ENCODE measurements around the gene ANKS6. TPM values are rescaled to one million over a fixed set of nuclear protein-coding genes. Genes with fewer than 3 reads are reported as not detected.

Gene ANKS6
- polyA plus RNA-seq, 1 donor from 2014 or later: 16.6 TPM

GRCh38 chr9:98842510-98842909, 46.2 kb upstream of the ANKS6 start:
- Histone ChIP-seq H3K36me3 (ENCODE audit: insufficient read depth, low read length) (no peaks in the 10 kb centered on the region), H3K27ac (ENCODE audit: low read length) (no peak overlapping the region), H3K9me3 (ENCODE audit: low read length) (no peaks in the 10 kb centered on the region), H3K4me2 (ENCODE audit: low read length) (no peak overlapping the region), H3K4me3 (ENCODE audit: low read length) (no peak overlapping the region), H3F3A (ENCODE audit: insufficient read depth, low read length, poor library complexity, severe bottlenecking) (no peaks in the 10 kb centered on the region), H3K9me2 (ENCODE audit: insufficient read depth, low read length) (no peaks in the 10 kb centered on the region), H3K9ac (ENCODE audit: low read length) (no peak overlapping the region), H3K27me3 (ENCODE audit: insufficient read depth, low read depth, low read length) (no peaks in the 10 kb centered on the region), H4K20me1 (ENCODE audit: insufficient read depth) (no peaks in the 10 kb centered on the region), H2AFZ (ENCODE audit: low read depth, low read length) (no peak overlapping the region), H3K79me2 (replicated peaks; ENCODE audit: insufficient read depth, low read length) (no peaks in the 10 kb centered on the region)
- TF ChIP-seq REST (IDR thresholded peaks at IDR 0.05; ENCODE audit: borderline replicate concordance) (no peak), TAF1 (IDR thresholded peaks at IDR 0.05; ENCODE audit: low read depth) (no peak), MXI1 (conservative IDR thresholded peaks at IDR 0.05; ENCODE audit: poor library complexity, severe bottlenecking) (no peak), CTCF (IDR thresholded peaks at IDR 0.05; ENCODE audit: poor library complexity, severe bottlenecking) (no peak), EP300 (conservative IDR thresholded peaks at IDR 0.05; ENCODE audit: poor library complexity, severe bottlenecking) (no peak), SMC3 (conservative IDR thresholded peaks at IDR 0.05; ENCODE audit: poor library complexity) (no peak), RAD21 (conservative IDR thresholded peaks at IDR 0.05) (no peak), EZH2 (IDR thresholded peaks at IDR 0.05; ENCODE audit: borderline replicate concordance, insufficient read depth, low read length, poor library complexity, severe bottlenecking) (no peak), POLR2AphosphoS5 (IDR thresholded peaks at IDR 0.05) (no peak)

- H3K27ac ChIP-seq (ENCODE audit: low read length): no peak overlapping the region
- TF ChIP-seq SMC3 (conservative IDR thresholded peaks at IDR 0.05; ENCODE audit: poor library complexity) (no peak), REST (IDR thresholded peaks at IDR 0.05; ENCODE audit: borderline replicate concordance) (no peak), EZH2 (IDR thresholded peaks at IDR 0.05; ENCODE audit: borderline replicate concordance, insufficient read depth, low read length, poor library complexity, severe bottlenecking) (no peak), MXI1 (conservative IDR thresholded peaks at IDR 0.05; ENCODE audit: poor library complexity, severe bottlenecking) (no peak), CTCF (IDR thresholded peaks at IDR 0.05; ENCODE audit: poor library complexity, severe bottlenecking) (no peak), RAD21 (conservative IDR thresholded peaks at IDR 0.05) (no peak), POLR2AphosphoS5 (IDR thresholded peaks at IDR 0.05) (no peak), EP300 (conservative IDR thresholded peaks at IDR 0.05; ENCODE audit: poor library complexity, severe bottlenecking) (no peak), TAF1 (IDR thresholded peaks at IDR 0.05; ENCODE audit: low read depth) (no peak)
These were observed 43.4 kb upstream of the ANKS6 start for GRCh38 chr9:98839724-98840123.

More at GRCh38 chr9:98839724-98840123, 43.4 kb upstream of the ANKS6 start:
- Histone ChIP-seq H3K36me3 (ENCODE audit: insufficient read depth, low read length) (no peaks in the 10 kb centered on the region), H3K27me3 (ENCODE audit: insufficient read depth, low read depth, low read length) (no peaks in the 10 kb centered on the region), H3K79me2 (replicated peaks; ENCODE audit: insufficient read depth, low read length) (no peaks in the 10 kb centered on the region), H3K9me3 (ENCODE audit: low read length) (no peaks in the 10 kb centered on the region), H4K20me1 (ENCODE audit: insufficient read depth) (no peaks in the 10 kb centered on the region), H3K9ac (ENCODE audit: low read length) (no peak overlapping the region), H3F3A (ENCODE audit: insufficient read depth, low read length, poor library complexity, severe bottlenecking) (no peaks in the 10 kb centered on the region), H3K4me3 (ENCODE audit: low read length) (no peak overlapping the region), H3K4me2 (ENCODE audit: low read length) (no peak overlapping the region), H2AFZ (ENCODE audit: low read depth, low read length) (no peak overlapping the region), H3K9me2 (ENCODE audit: insufficient read depth, low read length) (no peaks in the 10 kb centered on the region)

Measured in neural cell (in vitro differentiated cells).